ENCODE results near the gene ARMS2.

The ARMS2 gene, protein sequence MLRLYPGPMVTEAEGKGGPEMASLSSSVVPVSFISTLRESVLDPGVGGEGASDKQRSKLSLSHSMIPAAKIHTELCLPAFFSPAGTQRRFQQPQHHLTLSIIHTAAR

DNA sequence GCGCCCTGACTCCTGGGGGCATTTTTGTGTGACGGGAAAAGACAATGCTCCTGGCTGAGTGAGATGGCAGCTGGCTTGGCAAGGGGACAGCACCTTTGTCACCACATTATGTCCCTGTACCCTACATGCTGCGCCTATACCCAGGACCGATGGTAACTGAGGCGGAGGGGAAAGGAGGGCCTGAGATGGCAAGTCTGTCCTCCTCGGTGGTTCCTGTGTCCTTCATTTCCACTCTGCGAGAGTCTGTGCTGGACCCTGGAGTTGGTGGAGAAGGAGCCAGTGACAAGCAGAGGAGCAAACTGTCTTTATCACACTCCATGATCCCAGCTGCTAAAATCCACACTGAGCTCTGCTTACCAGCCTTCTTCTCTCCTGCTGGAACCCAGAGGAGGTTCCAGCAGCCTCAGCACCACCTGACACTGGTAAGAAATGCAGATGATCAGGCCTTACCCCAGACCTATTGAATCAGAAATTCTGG, at the start of gene ARMS2:
Gene ARMS2, plus strand, starts transcription at position 51 of the 478 bp plus-strand sequence. Its CDS starts 75 bp downstream, at position 126.
- no peak for DNase-seq

DNA sequence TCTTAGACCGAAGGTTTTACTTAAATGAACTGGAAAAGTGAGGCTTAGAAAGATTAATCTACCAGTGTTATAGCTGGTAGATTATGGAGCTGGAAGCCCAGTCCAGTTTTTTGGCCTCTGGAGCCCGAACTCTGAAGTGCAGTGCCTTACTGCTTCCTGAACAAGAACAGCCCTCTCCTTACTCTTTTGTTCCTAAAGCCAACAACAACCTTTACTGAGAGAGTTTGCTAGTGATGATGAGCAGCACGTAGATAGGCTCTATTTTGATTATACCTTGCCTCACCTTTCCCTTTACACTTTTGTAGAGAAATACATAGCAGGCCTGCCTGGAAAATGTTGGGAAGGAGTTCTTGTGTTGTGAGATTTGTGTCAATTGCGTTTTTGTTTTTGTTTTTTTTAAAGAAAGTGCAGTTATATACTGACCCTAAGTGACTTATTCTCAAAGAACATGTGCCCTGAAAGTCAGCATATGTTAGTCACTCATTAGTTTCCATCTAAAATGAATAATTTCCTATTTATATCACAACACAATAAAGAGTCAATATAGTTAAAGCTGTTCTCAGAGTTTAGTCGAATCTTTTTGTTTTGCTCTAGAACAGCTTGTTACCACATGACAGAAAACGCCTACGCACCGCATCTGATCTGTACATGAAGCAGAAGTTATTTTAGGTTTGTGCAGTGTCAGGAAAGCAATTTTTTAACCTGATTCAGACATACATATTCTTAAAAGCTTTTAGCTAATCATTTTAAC, 46.9 kb upstream of the ARMS2 start:
- DNase-seq = peak; percentile 43

DNA sequence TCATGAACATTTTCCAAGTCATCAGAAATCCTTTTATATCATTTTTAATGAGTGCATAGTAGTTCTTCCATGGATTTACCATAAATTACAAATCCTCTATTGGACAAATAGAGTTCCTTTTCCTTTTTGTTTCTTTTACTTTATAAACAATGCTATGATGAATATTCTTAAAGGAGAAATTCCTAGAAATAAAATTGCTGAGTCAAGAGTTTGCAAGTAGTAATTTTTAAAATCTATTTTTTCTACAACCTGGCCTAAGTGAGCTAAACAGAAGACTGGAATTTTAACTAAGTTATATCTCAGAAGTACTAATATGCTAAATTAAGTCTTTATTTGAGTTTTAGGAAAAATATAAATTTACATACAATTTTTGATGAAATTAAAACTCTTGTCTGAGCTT, 41.1 kb upstream of the ARMS2 start:
- no peak for DNase-seq

DNA sequence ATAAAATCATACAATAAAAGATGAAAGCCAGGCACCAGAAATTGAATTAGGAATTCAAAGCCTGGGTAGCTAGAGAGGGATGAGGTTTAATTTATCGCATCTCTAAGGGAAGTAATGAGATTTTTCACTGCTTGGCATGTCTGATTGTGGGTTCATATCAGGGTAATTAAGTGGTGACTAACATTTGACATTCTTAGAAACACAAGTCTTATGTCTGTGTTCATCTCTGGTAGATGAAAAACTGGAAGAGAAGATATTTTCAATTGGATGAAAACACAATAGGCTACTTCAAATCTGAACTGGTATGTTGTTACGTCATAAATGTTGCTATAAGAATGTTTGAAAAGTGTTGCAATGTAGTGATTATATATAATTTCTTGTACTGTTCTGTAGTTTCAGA, 36.8 kb upstream of the ARMS2 start:
- DNase-seq = no peak

- DNase-seq = no peak
Measured at GRCh38 chr10:122419016-122419415, 35.4 kb upstream of the ARMS2 start.

GRCh38 chr10:122419876-122420623, 34.4 kb upstream of the ARMS2 start:
- DNase-seq = no peak

DNA sequence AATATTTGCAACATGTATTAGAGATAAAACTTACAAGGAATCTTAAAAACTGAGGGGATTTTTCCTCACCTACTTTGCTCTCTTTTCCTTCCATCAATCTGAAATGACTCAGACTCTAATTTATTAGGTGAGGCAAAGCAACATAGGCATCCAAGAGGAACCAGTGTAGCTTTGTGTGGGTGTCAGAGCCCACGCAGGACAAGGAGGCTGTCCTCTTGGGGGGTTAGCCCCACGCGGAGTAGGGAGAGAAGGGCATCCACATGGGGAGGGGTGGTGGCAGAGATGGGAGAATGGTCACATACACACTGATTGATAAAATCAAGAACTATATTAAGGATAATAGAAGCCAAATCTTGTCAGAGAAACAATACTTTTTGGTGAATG, 33.8 kb upstream of the ARMS2 start:
- no peak for DNase-seq

DNA sequence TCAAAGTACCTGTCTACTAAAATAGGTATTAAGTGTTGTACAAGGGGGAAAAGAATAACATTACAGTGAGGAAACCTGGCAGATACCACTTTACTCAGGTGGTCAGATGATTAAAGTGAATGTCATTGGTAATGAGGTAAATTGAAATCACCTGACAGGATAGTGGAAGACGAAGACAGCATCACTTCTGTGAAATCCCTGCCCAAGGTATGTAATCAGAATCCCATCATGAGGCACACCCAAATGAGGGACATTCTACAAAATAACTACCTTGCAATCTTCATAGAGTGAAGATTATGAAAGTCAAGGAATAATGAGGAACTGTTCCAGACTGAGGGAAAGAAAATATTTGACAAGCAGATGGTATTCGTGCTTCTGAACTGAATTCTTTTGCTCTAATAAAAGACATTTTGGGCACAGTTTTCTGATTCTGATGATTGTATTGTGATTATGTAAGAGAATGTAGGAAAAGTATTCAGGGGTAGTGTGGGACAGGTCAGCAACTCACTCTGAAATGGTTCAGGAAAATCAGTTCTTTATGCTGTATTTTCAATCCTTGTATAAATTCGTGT, 33.3 kb upstream of the ARMS2 start:
- DNase-seq = no peak

DNA sequence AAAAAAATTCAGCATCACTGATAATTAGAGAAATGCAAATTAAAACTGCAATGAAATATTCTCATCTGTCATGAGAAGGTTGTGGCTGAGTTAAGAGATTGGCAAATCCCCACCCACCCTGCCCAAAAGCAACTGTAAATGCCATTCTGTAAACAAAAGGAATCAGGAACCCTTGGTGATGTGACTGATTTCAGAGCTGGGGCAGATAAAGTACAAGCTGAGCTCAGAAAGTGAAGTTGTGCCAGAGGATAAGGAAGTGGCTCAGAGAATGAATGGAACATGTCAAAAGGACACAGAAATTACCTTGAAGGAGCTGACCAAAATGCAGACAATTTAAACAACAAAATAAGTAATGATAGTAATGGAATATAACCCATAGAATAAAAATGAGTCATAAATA, 32.7 kb upstream of the ARMS2 start:
- no peak for DNase-seq

GRCh38 chr10:122422266-122422989, 32.0 kb upstream of the ARMS2 start:
- no peak for DNase-seq

GRCh38 chr10:122424059-122424458, 30.4 kb upstream of the ARMS2 start:
- DNase-seq = no peak

DNA sequence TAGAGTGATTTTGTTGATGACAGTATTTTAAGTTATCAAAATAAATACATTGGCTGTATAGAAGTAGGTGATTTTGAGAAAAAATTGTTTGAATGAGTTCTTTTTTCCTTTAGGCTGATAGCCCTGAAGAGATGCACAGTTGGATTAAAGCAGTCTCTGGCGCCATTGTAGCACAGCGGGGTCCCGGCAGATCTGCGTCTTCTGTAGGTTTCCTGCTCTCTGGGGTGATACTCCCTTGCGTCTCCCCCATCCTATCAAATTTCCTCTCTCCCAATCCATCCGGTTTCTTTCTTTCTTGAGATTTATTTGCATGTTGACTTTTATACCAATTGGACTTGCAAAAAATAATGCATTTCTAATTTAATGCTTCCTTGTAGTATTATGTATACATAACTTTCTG, 27.6 kb upstream of the ARMS2 start:
- DNase-seq = no peak

DNA sequence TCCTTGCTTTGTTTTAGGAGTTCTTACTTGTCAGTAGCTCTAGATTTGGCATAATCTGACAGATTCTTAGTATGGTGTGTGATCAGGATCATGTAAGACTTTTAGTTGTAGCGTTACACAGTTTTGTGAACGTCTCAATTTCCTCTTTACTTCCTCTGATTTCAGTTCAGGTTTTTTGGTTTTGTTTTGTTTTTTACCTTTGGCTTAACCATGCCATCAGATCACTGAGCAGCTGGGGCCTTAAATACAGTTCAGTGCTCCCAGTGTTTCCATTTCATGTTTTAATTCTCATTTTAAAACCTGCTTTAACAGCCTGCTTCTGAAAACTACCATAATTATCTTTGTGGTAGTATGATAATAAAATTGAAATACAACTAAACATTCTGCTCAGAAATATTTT, 27.2 kb upstream of the ARMS2 start:
- DNase-seq = no peak

DNA sequence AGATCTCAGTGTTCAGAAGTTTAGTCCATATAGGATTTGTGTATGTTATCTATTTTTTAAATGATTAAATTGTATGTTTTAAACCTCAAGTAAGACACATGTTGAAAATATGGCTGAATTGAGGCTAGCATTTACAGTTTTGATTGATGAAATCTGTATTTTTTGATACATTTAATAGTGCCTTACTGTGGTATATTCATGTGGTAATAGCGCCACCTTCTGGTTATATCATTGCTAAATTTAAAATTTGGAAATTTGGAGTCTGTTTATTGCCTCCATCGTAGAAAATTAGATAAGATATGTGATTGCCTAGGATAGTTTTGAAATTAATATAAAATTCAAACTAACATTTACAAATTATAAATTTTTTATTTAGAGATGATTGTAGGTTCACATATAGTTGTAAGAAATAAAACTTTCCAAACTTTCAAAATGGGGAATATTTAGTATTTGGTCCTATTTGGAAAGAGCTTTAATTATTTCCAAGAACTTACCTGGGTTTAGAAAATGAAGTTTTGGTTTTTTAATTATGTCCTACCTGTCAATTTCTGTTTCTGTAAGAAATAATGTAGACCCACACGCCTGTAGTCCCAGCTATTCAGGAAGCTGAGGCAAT, 19.1 kb upstream of the ARMS2 start:
- DNase-seq = no peak

DNA sequence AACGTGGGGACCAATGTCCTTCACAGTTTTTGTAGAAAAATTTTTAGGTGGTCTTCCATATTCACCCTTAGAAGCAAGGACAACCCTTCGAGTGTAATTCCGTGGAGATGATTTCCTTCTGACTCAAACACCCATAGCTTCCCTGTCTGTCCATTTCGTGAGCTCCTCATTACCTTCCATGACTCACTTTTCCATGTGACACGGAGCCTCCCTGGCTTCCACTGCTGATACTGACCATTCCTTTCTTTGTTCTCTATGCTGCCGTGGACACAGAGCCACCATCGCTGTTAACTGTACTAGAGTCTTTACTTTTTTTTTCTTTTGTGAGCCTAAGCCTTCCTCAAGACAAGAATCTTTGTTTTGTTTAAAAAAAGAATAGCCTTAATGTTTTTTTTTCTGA, 12.5 kb upstream of the ARMS2 start:
- DNase-seq = no peak

DNA sequence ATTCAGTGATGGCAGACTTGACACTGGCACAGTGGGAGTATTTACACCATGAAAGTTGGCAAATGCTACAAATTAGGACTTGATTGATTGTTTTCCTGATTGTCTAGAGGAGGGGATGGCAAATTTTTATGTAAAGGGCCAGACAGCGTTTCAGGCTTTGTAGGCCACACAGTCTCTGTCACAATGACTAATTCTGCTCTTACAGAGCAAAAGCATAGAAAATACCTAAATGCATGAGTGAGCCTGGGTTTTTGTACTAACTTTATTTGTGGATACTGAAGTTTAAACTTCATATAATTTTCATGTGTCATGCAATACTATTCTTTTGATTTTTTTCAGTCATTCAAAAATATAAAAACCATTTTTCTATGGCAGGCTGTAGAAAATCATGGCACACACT, 9.0 kb upstream of the ARMS2 start:
- no peak for DNase-seq

DNA sequence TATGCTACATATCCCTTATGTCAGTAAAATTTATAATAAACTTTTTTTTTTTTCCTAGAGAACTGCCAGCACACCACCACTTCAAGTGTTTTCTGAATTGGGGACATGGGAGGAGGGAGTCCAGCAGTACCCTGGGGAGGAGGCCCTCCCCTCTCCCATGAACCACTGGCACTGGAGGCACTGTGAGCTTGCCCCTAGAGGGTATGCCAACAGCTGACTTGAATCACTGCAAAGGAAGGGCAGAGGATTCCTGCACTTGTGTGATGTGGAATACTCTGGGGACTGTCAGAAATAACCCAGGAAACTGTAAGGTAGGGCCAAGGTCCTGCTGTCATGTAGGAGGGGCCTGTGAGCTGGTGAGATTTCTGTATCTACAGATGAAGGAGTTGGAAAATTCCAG, 8.5 kb upstream of the ARMS2 start:
- no peak for DNase-seq

GRCh38 chr10:122446668-122447423, 7.6 kb upstream of the ARMS2 start:
- DNase-seq = no peak

- no peak for DNase-seq
Measured at GRCh38 chr10:122448600-122448999, 5.9 kb upstream of the ARMS2 start.

- no peak for DNase-seq
Measured at GRCh38 chr10:122449153-122449552, 5.3 kb upstream of the ARMS2 start.

- DNase-seq = no peak
Measured at GRCh38 chr10:122450353-122450990, 4.0 kb upstream of the ARMS2 start.

Data from stimulated activated CD8-positive, alpha-beta memory T cell treated with anti-CD3 and anti-CD28 coated beads, Interleukin-4, amount 100 ng/mL, for 48 hours (primary cell).